Breast epithelium (tissue), 4 donors: ENCODE measurements around the gene NTSR1. TPM values are rescaled to one million over a fixed set of nuclear protein-coding genes. Genes with fewer than 3 reads are reported as not detected.

ENCODE experiments used
- DNase-seq, 2 donors: peaks; one replicate each; pipeline ENCODE4 v3.0.0-alpha.2; 2019; ENCODE audit warnings: low spot score in 2 of 2
- H3K27ac ChIP-seq, 2 donors: fragments of 200-600 bp; sonication (generic) in 1 of 2; one replicate each; pipeline ENCODE4 v1.5.1; 2016 to 2019; ENCODE audit warnings: mild to moderate bottlenecking in 1 of 2
- H3K27me3 ChIP-seq, 2 donors: fragments of 200-600 bp; sonication (generic) in 1 of 2; one replicate each; pipeline versions ENCODE4 v1.5.1 to v1.6.0; 2017 to 2019; ENCODE audit warnings: control low read depth in 1 of 2, mild to moderate bottlenecking in 1 of 2
- H3K36me3 ChIP-seq: fragments of 200-600 bp; one replicate; pipeline ENCODE4 v1.5.1; 2019
- H3K4me1 ChIP-seq, 2 donors: fragments of 200-600 bp; sonication (generic); one replicate each; pipeline ENCODE4 v1.5.1; 2016 to 2019; ENCODE audit warnings: control low read depth in 1 of 2
- H3K4me3 ChIP-seq, 3 donors: fragments of 200-600 bp; sonication (generic); 1 replicate in 2 of 3; 2 replicates in 1 of 3; pipeline ENCODE4 v1.5.1; 2016 to 2019; ENCODE audit warnings: mild to moderate bottlenecking in 3 of 3, moderate library complexity in 2 of 3
- H3K9me3 ChIP-seq, 2 donors: fragments of 200-600 bp; sonication (generic) in 1 of 2; one replicate each; pipeline ENCODE4 v1.5.1; 2016 to 2019; ENCODE audit warnings: control low read depth in 1 of 2
- CTCF ChIP-seq, 3 donors: fragments of 450-650 bp; IDR thresholded peaks; one replicate each; pipeline ENCODE4 v1.5.1; 2016 to 2017; ENCODE audit warnings: antibody characterized with exemption in 3 of 3, mild to moderate bottlenecking in 3 of 3, moderate library complexity in 3 of 3
- POLR2A ChIP-seq: fragments of 450-650 bp; IDR thresholded peaks from one replicate; pipeline ENCODE4 v1.6.1; 2016; ENCODE audit warnings: antibody characterized with exemption, mild to moderate bottlenecking, moderate library complexity
- POLR2AphosphoS5 ChIP-seq, 3 donors: sonication (generic); formaldehyde crosslinking; IDR thresholded peaks; one replicate each; pipeline ENCODE4 v1.6.1; 2017; ENCODE audit warnings: antibody characterized with exemption in 3 of 3
- intact Hi-C: fragments of 100-400 bp; cut with DNase I; formaldehyde crosslinking; loops from one replicate; pipeline ENCODE4 v1.15.1; 2023; ENCODE audit warnings: low total_unique reads
- total RNA-seq, 3 donors: library from RNA; depleted of rRNA; stranded (reverse); fragments of >200 nt; gene quantifications; one replicate each; pipeline ENCODE4 v1.1.0, GENCODE V29; 2016

NTSR1 gene
- total RNA-seq, 3 donors from 2014 or later = under 0.01 TPM; not detected in 2

- Histone ChIP-seq H3K27me3 (peaks cover 0 to 24% of the 10 kb centered on the region in 2 donors), H3K9me3 (no peaks in the 10 kb centered on the region), H3K4me3 (no peak overlapping the region), H3K36me3 (no peaks in the 10 kb centered on the region), H3K27ac (no peak overlapping the region), H3K4me1 (no peaks in the 10 kb centered on the region)
- no peak for TF ChIP-seq CTCF (IDR thresholded peaks at IDR 0.05)
- TF ChIP-seq POLR2A = no peak
- no peak for TF ChIP-seq POLR2AphosphoS5 (IDR thresholded peaks at IDR 0.05)
- DNase-seq = no peak
- intact Hi-C loops = loop anchor here (10.0 kb wide), 3 partner anchors 88 to 288 kb away; no protein-coding TSS in a partner anchor
These were observed 74.2 kb downstream of the NTSR1 start for GRCh38 chr20:62782893-62783278.

- DNase-seq = no peak
- TF ChIP-seq POLR2AphosphoS5 (IDR thresholded peaks at IDR 0.05) (no peak), CTCF (IDR thresholded peaks at IDR 0.05) (no peak), POLR2A (no peak)
- H3K27ac ChIP-seq = no peak overlapping the region
- H3K36me3 ChIP-seq = no peaks in the 10 kb centered on the region
- no peaks in the 10 kb centered on the region for H3K9me3 ChIP-seq
- no peaks in the 10 kb centered on the region for H3K4me1 ChIP-seq
- H3K27me3 ChIP-seq = peaks cover 0 to 11% of the 10 kb centered on the region in 2 donors
- intact Hi-C loops = loop anchor here (10.0 kb wide), 3 partner anchors 90 to 290 kb away; no protein-coding TSS in a partner anchor
- H3K4me3 ChIP-seq = no peak overlapping the region
These were observed 75.9 kb downstream of the NTSR1 start for GRCh38 chr20:62784497-62784896.

DNA sequence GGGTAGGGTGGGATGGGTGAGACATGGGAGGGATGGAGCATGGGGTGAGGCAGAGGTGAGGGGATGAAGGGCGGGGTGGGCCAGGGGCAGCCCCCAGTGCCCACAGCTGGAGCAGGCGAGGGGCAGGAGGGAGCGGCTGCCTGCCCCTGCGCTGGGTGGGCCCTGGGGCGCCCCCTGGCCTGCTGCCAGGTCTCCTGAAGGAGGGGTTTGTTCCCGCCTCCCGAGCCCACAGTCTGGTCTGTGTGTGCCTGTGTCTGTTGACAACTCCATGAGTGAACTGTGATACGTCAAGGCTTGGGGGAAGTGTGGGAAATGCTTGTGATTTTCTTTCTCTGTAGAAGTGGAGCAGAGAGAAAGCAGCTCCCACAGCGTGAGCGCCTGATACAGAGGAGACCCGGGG is 76.8 kb downstream of the NTSR1 start:
- no peak overlapping the region for H3K4me3 ChIP-seq
- no peaks in the 10 kb centered on the region for H3K36me3 ChIP-seq
- intact Hi-C loops = loop anchor here (10.0 kb wide), 3 partner anchors 91 to 291 kb away; no protein-coding TSS in a partner anchor
- no peak overlapping the region for H3K27ac ChIP-seq
- H3K9me3 ChIP-seq = no peaks in the 10 kb centered on the region
- H3K27me3 ChIP-seq = peaks cover 0 to 5% of the 10 kb centered on the region in 2 donors
- no peak for DNase-seq
- H3K4me1 ChIP-seq = no peaks in the 10 kb centered on the region
- no peak for TF ChIP-seq POLR2AphosphoS5 (IDR thresholded peaks at IDR 0.05)
- no peak for TF ChIP-seq CTCF (IDR thresholded peaks at IDR 0.05)
- TF ChIP-seq POLR2A = no peak

DNA sequence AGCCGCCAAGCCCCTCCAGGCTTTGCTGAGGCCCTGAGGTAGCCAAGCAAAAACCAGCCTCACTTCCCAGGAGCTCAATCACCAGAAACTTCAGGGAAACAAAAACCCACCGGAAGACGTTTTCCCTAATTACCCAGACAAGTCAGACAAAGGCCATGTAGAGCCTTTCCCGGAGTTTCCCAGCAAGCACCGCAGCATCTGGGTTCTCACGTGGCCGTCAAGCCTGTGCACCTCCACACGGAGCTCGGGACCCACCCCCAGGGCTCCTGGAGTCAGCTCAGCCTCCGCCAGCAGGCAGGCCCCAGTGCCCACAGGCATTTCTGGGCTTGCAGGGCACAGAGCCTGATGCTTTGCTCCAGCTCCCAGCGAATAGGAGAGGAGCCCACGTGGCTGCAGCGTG is 77.5 kb downstream of the NTSR1 start:
- Histone ChIP-seq H3K27ac (no peak overlapping the region), H3K9me3 (no peaks in the 10 kb centered on the region), H3K27me3 (no peaks in the 10 kb centered on the region), H3K4me1 (no peaks in the 10 kb centered on the region), H3K4me3 (no peak overlapping the region), H3K36me3 (no peaks in the 10 kb centered on the region)
- intact Hi-C loops = loop anchor here (10.0 kb wide), 3 partner anchors 91 to 291 kb away; no protein-coding TSS in a partner anchor
- DNase-seq = no peak
- TF ChIP-seq CTCF (IDR thresholded peaks at IDR 0.05) (no peak), POLR2AphosphoS5 (IDR thresholded peaks at IDR 0.05) (no peak), POLR2A (no peak)

DNA sequence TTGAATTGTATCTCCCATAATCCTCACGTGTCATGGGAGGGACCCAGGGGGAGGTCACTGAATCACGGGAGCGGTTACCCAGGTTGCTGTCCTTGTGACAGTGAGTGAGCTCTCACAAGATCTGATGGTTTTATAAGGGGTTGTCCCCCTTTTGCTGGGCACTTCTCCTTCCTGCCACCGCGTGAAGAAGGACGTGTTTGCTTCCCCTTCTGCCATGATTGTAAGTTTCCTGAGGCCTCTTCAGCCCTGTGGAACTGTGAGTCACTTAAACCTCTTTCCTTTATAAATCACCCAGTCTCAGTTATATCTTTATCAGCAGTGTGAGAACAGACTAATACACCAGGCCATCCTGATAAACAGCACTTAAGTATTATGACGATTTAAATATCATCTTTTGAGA is 78.7 kb downstream of the NTSR1 start:
- Histone ChIP-seq H3K4me3 (no peak overlapping the region), H3K9me3 (no peaks in the 10 kb centered on the region), H3K27me3 (no peaks in the 10 kb centered on the region), H3K36me3 (no peaks in the 10 kb centered on the region), H3K4me1 (no peaks in the 10 kb centered on the region), H3K27ac (no peak overlapping the region)
- DNase-seq = no peak
- no peak for TF ChIP-seq CTCF (IDR thresholded peaks at IDR 0.05)
- no peak for TF ChIP-seq POLR2AphosphoS5 (IDR thresholded peaks at IDR 0.05)
- TF ChIP-seq POLR2A = no peak
- intact Hi-C loops = loop anchor here (10.0 kb wide), 3 partner anchors 93 to 293 kb away; no protein-coding TSS in a partner anchor
